HG02798 (cell line): ENCODE results near the gene AAK1.
"Not testable (repeated sequence)": the region's sequence is repeated elsewhere in the genome, so short reads cannot be mapped to it uniquely, and the experiment has no call there.

Experiments
- ATAC-seq: cut with Tn5 transposase; IDR thresholded peaks from one replicate; pipeline ENCODE4 v1.9.1; 2021; ENCODE audit warnings: mild to moderate bottlenecking; ENCODE audit not compliant: unreplicated experiment, poor library complexity

The AAK1 gene

DNA sequence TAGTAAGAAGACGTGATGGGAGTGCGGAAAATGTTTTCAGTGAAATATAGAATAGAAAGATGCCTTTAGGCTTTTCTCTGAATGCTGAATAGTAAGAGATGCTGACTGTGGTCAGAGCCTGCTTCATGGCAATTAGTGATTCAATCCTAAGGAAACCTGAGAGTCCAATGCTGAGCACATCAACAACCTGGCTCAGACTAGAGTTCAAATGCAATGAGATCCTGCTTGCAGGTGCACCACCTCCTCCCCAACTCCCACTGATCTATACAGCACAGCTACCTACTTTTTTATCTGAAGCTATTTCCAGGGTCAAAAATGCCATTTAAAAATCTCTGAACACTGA is 65.4 kb downstream of the AAK1 start:
- no peak for ATAC-seq

DNA sequence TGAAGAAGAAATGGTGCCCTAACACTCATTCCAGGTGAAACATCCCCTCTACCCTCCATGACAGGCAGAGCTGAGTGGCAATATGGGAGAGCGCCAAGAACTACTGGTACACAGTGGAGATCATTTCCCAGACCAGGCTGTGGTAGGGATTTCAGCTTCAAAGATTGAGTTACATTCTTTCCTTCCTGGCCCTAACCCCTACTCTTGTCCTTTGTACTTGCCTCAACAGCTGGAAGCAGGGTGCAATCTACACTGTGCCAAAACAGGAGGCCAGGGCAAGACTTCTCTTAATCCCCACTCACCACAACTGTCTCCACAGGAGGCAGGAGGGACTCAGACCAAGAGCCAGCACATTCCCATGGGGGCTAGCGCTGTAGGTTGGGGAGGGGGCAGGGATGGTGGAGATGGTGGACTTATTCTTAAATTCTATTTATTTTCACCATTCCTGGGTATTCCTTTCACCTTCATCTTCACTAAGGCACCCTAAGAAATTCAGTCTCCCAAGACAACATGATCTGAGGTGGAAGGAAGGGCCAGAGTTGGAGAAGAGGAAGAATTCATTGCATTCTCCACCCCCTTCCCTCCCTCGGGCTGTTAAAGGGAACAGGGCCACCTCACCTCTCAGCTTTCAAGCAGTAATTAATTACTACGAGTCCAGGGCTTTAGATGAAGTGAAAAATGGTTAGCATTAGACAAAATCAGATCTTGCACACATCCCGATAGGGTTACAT is 65.9 kb downstream of the AAK1 start:
- no peak for ATAC-seq

DNA sequence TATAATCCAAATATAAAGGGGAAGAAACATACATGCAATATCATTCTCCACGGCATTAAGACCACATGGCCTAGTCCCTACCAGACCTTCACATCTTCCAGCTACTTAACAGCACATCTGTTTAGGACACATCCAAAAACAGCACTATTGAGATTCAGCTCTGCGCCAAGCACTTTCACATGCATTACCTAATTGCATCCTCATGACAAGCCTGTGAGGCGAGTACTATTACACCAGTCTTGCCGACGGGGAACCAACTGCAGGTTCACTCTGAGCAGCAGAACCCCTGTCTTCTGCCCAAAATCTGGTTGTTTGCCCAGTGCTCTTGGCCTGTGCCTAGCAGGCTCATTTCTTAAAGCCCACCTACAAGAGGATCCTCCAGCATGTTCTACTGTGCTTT is 66.7 kb downstream of the AAK1 start:
- ATAC-seq: no peak

DNA sequence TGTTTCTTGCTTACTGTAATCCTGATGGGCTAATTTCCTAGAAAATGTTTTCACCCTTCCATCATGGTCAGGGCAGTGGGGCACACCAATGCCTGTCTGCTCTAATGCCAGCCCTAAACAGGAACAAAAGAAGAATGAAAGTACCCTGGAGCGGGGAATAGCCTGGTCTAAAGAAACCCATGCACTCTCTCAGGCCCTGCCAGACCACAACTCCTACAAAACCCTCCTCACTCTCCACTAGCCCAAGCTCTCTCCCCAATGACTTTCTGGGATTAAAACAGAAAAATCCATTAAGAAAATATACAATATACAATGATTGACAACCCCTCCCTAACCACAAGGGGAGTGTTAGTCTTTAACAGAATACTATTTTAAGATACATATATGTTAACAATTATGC is 67.6 kb downstream of the AAK1 start:
- no peak for ATAC-seq

DNA sequence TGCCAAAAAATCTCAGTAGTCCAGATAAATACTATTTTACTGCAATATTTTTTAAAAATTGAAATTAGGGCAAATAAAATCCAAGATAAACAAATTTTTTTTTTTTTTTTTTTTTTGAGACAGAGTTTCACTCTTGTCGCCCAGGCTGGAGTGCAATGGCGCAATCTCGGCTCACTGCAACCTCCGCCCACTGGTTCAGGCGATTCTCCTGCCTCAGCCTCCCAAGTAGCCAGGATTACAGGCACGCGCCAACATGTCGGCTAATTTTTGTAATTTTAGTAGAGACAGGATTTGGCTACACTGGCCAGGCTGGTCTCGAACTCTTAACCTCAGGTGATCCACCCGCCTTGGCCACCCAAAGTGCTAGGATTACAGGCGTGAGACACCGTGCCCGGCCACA is 68.2 kb downstream of the AAK1 start:
- ATAC-seq: not testable (repeated sequence)

DNA sequence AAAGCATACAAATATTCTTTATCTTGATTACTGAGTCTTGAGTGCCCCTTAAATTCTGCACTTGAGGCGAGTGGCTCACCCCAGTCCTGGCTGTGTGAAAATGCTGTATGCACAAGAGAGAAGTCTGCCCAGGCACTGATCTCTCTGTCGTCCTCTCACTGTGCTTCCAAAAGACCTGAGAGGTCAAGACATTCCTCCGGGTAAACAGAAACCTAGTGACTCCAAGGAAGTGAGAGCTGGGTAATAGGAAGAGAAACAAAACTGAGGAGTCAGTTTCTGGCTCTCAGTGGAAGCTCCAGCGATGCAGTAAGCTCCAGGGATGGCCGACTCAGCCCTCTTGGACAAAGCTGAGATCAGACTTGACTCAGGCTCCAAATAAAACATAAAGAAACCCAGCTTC is 70.9 kb downstream of the AAK1 start:
- no peak for ATAC-seq

DNA sequence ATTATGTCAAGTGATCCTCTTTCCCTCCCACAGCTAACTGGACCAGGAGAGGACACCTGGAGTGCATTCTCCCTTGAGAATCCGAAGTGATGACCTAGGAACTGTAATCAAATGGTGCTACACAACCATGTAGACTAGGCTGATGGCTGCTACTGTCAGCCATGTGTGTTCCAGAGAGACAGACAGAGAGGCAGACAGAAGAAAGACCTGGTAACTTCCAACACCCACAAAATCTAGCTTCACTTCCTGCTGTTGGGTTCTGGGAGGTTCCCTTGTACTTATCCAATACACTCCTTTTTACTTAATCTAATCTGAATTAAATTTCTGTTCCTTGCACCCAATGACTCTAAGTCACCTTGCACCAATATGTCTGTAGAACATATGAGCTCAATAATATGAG is 72.3 kb downstream of the AAK1 start:
- no peak for ATAC-seq

DNA sequence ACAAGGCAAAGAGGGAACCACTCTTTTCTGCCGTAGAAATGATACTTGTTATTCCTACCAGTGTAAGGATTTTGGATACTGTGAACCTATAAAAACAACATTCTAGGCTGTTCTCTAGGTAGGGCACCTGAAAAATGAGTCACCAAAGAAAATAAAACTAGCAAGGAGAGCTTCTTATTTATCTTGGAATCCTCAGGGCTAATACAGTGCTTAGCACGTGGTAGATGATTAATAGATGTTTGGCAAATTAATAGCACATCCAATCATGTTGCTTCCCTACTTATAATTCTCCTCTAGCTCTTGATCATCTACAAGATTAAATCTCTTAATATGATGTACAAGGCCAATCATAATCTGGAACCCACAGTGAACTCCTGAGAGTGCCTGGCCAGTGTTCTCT is 73.1 kb downstream of the AAK1 start:
- ATAC-seq: no peak

DNA sequence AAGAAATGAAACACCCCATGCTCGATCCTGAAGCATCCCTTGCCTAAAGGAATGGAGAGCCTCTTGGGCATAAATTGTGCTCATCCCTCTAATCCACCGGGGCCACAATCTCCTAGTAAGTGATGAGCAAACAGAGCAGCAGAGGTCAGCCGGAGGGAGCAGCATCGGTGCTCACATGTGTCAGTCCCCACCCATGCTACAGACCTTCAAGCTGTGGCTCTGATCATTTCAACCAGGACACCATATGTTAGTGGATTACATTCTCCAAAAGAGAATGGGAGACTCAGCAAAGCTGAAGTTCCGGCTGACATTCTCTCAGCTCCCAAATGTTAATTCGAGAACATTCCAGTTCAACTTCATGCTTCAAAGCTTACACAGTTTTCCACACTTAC is 75.6 kb downstream of the AAK1 start:
- no peak for ATAC-seq

DNA sequence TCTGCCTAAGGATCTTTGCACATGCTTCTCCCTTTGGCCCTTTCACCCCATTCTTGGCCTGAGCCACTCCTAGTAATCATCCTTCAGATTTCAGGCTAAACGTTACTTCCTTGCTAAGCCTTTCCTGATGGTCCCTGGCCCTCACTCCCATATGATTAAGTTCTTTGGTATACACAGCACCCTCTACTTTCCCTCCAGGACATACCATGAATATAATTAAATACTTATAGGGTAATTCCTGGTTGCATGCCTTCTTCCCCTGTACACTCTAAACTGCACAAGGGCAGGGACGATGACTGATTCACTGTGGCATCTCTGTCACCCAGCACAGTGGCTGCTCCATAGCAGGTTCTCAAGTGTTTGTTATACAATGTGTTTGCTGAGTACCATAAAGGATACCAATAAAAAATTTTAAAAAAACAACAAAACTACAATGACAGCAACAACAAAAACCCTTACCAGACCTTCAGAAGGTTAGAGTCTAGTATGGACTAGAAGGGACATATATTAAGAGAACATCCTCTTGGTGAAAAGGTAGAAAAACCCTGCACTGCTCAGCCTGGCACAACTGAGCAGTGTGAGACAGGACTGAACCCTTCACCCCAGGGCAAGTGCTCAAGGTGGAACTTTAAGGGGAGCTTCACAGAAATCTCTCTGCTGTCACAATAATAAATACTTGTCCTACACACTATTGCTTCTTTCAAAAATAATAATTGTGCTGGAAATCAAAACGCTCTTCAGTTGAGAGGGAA is 76.2 kb downstream of the AAK1 start:
- ATAC-seq: no peak

DNA sequence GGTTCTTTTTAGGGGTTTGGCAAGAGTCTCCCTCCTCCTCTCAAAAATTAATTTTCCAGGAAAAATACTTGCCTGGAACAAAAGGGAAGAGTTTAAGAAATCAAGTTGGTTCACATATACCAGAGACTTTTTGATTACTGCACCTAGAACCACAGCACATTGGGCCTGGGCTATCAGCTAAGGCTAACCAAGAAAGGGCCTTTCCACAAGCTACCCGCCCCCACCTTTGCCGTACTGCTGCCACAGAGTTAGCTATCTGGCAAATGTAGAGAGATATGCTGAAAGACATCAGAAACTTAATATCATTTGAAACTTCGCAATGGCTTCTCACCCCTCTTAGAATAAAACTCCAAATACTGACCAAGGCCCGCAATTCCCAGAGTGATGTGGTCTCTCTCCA is 76.9 kb downstream of the AAK1 start:
- no peak for ATAC-seq

DNA sequence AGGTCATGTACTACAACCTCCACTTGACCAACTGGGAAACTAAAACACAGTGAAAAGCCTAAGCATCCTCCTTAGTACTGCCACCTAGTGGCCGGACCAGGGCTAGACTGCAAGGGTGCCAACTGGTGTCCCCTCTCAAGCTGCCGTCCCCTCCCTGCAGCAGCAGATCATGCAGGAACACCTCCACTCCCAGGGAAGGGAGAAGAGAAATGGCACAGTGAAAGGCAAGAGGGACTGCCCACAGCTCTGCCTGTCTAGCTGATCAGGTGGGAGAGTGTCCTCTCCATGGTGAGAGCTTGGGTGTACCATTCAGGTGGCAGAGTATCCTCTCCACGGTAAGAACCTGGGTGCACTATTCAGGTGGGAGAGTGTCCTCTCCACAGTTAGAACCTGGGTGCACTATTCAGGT is 78.1 kb downstream of the AAK1 start:
- peak; percentile 82 for ATAC-seq

DNA sequence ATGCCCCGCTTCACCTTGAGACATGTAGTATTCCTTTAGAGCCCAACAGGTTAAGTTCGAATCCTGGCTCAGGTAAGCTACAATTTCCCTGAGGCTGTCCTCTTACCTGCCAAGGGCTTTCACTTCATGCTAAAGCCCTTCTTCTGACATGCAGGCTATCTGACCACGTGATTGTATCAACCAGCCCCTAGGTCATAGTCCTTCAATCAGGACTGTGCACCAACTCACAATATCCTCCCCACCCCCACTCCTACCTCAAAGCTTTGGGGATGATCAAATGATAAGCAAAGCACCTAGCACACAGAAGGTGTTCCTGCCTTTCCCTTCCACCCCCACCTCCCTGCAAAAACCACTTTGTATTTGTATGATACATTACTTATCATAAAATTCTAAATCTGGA is 78.9 kb downstream of the AAK1 start:
- no peak for ATAC-seq

DNA sequence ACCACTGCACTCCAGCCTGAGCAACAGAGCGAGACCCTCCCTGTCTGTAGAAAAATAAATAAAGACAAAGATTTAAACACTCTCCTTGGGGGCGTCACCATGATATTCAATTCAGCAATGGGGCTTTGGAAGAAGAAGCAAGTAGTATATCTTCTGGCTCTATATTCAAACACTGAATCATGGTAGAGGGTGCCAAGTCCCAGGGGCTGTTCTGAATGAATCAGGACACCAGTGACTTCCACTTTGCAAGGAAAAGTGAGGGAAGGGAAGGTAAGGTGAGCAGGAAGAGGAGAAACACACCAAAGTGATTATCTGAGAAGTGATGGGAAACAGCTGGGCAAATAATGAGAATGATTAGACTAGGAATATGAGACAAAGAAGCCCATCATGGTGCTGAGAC is 80.5 kb downstream of the AAK1 start:
- ATAC-seq: no peak

DNA sequence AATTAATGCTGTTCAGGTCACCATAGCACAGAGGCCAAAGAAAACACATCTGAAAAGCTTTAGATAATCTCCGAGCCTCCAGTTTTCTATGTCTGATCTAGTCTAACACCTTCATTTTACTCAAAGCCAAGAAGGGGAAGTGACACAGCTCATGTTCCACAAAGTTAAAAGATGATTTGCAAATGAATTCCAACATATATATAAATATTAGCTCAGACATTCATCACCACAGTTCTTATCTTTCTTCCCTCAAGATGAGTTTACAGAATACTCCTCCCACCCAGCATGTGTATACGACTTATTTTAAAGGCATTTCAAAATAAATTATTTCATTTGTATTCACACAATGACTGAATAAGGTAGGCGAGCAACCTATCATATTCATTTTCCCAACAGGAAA is 82.4 kb downstream of the AAK1 start:
- no peak for ATAC-seq

DNA sequence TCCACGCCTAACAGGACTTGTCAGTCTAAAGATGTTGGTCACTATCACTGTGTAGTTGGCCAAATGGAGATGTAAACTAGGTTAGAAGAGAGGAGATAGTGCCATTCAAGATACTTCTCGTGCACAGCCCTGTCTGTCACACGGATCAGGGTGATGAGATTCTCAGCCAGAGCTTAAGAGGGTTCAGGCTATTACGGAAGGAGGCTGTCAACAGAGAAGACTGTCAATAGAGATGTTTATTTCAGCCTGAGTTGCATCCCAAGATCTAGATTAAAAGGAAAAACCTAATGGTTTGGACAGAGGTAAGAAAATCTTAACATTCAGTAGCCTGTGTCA is 83.4 kb downstream of the AAK1 start:
- ATAC-seq: no peak

DNA sequence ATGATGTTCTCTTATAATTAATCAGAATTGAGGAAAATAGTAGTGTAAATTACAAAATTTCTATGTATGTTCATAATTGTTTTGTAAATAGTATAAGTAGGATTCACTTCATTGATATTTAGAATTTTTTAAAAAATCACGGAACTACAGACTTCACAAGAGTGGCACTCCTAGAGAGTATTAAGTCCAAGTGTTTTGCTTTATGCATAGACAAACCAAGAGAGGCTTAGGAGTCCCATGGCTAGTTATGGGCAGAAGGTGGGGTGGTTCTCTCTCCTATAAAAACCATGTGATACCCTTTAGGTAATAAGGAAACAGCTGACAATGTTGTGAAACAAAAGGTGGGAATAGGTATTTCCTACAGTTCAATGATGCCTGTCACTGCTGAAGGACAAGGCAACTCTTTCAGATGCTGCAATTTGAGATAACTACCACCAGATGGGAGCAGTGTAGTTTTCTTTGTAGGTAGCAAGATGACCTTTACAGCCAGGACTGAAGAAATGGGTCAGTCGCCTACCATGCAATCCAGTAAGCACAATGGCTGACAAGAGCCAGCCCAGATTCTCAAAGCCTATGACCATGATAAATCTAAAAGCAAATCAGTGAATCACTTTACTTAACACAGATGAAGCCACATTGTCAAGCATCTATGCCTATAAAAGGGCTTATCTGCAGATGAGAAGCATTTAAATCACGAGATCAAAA is 83.9 kb downstream of the AAK1 start:
- peak; percentile 57 for ATAC-seq

DNA sequence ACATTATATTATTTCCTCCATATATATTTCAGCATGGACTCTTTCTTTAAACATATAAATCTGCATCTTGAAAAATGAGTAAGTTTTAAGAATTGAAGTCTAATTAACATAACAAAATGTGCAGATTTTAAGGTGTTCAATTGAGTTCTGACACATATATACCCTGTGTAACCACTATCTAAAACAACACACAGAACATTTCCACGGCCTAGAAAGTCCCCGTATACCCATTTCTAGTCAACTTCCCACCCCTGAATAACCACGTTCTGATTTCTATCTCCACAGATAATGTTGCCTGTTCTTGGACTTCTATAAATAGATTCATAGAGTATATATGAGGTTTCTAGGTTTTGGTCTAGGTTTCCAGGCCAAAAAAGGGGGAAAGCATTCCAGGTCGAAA is 87.5 kb downstream of the AAK1 start:
- no peak for ATAC-seq

DNA sequence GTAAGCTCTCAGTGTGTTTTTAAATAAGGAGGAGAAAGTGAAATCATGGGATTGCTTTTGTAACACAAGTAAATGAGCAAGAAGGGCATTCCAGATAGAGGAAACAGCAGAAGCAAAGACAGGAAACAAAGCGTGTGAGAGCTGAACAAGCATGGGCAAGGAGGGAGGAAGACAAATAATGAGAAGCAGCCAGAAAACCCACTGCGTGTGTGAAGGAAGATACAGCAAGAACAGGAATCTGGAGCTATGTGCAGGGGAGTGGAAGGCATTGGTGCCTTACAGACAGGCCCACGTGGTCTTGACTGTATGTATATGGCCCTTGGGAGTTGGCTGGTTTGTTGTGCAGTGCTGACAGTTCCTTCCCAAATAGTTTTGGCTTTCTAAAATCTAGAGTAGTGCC is 88.6 kb downstream of the AAK1 start:
- ATAC-seq: no peak

DNA sequence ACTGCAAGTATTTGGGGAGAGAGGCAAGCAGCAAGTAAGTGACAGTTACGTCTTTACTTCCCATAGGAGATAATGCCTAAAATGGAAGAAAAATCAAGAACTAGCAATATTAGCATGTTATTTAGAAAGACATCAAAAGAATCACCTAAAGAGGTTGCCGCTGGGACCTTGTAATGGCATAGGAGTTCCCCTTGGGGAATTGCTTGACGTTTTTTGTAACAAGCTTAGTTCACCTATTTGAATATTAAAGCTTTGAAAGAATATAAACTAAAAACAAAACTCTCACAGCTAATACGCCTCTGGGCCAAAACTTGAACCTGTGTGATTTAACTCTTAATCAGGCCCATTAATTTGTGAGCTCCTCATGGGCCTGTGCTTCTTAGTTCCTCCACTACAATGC is 89.0 kb downstream of the AAK1 start:
- ATAC-seq: no peak

DNA sequence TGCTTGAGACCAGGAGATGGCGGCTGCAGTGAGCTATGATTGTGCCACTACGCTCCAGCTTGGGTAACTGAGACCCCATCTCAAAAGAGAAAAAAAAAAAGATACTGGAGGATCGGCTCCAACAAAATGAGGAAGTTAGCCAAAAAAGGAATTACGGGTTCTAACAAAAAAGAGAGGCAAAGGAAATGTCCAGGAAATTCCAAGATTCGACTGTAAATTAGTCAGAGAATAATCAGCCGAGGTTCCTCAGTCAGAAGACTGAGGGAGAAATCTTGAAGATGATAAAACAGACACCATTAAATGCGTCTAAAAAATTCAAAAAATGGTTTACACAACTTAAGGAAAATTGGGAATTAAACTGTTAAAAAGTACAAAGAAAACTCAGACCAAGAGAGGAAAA is 89.5 kb downstream of the AAK1 start:
- ATAC-seq: no peak

DNA sequence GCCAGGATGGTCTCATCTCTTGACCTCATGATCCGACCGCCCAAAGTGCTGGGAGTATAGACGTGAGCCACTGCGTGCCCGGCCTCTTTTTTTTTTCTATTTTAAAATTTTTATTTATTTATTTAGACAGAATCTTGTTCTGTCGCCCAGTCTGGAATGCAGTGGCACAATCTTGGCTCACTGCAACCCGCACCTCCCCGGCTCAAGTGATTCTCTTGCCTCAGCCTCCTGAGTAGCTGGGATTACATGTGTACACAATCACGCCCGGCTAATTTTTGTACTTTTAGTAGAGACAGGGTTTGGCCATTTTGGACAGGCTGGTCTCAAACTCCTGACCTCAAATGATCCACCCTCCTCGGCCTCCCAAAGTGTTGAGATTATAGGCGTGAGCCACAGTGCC is 93.0 kb downstream of the AAK1 start:
- ATAC-seq: not testable (repeated sequence)
